Endothelial cell of coronary artery (primary cell): ENCODE measurements around the gene PRPF40A. TPM values are rescaled to one million over a fixed set of nuclear protein-coding genes. Genes with fewer than 3 reads are reported as not detected.

Source experiments
- total RNA-seq: library from RNA; depleted of rRNA; stranded (reverse); fragments of >200 nt; gene quantifications from 2 replicates; pipeline ENCODE4 v1.2.3, GENCODE V29; 2014

PRPF40A gene
- total RNA-seq = 115 and 145 TPM in 2 replicates

DNA sequence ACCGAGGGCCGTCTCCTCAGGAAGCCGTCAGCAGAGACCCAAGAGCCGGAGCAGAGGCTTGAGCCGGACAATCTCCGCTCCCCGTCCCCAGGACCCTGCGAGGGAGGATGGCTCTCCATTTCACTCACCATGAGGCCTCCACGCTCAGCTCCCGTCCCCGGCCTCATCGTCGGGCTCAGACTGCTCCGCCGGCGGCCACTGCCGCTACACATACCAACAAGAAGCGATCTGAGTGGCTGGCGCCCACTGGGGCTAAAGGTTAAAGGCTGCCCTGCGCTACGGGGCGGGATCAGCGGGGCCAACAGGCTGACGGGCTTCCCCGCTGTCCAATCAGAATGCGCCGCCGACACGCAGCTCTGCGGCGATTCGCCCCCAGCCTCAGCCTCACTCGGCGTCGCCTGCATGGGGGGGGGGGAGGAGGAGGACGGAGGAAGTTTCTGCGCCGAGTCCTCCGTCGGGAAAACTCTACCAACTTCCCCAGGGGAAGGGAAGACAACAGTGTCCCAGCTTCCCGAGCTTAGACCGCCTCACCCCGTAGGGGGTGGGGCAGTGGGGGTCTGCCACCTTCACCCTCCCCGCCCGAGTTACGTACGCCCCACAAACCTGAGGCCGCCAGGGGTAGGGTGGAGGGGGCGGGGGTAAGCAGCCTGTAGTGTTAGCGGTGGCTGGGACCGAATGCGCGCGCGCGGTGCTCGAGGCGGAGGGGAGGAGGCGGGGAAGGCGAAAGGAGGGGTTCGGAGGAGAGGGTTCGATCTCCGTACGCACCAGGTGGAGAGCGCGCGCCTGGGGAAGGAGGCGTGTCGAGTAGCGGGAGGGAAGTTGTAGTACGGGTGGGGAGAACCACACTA, at the start of gene PRPF40A:
TSS of gene PRPF40A (minus strand) at position 234 of the 848 bp plus-strand sequence. CDS start at position 212, 22 bp downstream.

DNA sequence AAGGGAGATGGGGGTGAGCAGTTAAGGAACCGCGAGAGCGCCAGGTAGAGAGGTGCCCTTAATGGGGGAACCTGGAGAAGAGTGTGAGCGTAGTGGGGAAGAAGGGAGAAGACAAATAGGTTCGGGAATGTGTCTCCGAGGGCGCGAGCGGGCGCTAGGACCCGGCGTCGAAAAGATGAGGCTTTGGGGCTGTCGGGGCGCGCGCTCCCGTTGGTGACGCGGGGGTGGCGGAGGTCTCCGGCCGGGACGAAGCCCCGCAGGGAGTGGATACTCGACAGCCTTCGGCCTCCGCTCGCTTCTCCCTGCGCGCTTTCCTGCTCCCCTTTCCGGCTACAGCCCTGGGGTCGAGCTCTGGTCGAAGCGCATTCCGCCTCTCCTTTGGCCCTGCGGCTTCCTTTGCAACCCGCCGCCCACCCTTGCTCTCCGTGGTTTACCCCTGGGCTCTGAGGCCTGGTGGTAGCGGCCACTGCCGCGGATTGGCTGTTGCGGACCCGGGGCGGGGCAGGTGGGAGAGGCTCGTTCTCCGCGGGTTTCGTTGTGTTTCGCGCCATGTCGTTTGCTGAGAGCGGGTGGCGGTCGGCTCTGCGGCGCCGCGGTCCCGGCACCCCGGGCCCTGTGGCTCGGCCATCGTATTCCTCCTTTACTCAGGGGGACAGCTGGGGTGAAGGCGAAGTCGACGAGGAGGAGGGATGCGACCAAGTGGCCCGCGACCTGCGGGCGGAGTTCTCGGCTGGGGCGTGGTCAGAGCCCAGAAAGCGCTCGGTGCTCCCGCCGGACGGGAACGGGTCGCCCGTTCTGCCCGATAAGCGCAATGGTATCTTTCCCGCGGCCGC, 1.0 kb upstream of the PRPF40A start, which contains the start of gene ARL6IP6:
TSS of gene ARL6IP6 (plus strand) at position 545 of the 833 bp plus-strand sequence. CDS start at position 550, 5 bp downstream.

Other genes starting within 250 kb of the PRPF40A start
- gene ARL6IP6, start 1.2 kb upstream of the PRPF40A start, total RNA-seq = 17.0 and 20.4 TPM in 2 replicates